HepG2 (cell line): ENCODE results near the gene COPA. TPM values are rescaled to one million over a fixed set of nuclear protein-coding genes. Genes with fewer than 3 reads are reported as not detected.

ENCODE experiments used
- BRD4 ChIP-seq: sonication (generic); formaldehyde crosslinking; IDR thresholded peaks from 2 replicates; pipeline ENCODE4 v1.4.0; 2020; ENCODE audit warnings: missing genetic modification reagents
- CCDC6 ChIP-seq: sonication (generic); formaldehyde crosslinking; IDR thresholded peaks from 2 replicates; pipeline ENCODE4 v1.8.1; 2022; ENCODE audit warnings: mild to moderate bottlenecking, missing genetic modification reagents, moderate library complexity
- E2F2 ChIP-seq: sonication (generic); formaldehyde crosslinking; IDR thresholded peaks from 2 replicates; pipeline ENCODE4 v1.4.0; 2020; ENCODE audit warnings: missing genetic modification reagents, borderline replicate concordance
- HOMEZ ChIP-seq: IDR thresholded peaks from 2 replicates; pipeline ENCODE4 v1.6.1; 2016; ENCODE audit warnings: low read depth
- KLF13 ChIP-seq: sonication (generic); formaldehyde crosslinking; IDR thresholded peaks from 2 replicates; pipeline ENCODE4 v1.4.0; 2020; ENCODE audit warnings: mild to moderate bottlenecking, missing genetic modification reagents
- MIER2 ChIP-seq: IDR thresholded peaks from 2 replicates; pipeline ENCODE4 v1.6.1; 2016; ENCODE audit warnings: missing biosample characterization, missing genetic modification reagents
- MIXL1 ChIP-seq: IDR thresholded peaks from 2 replicates; pipeline ENCODE4 v1.6.1; 2016
- NR2C2 ChIP-seq: sonication (generic); formaldehyde crosslinking; IDR thresholded peaks from 2 replicates; pipeline ENCODE4 v1.4.0; 2020; ENCODE audit warnings: missing genetic modification reagents, mild to moderate bottlenecking, moderate library complexity, borderline replicate concordance
- SP2 ChIP-seq: sonication (generic); formaldehyde crosslinking; IDR thresholded peaks from 2 replicates; pipeline ENCODE4 v1.5.1; 2020; ENCODE audit warnings: mild to moderate bottlenecking, missing genetic modification reagents
- STAT6 ChIP-seq: sonication (generic); formaldehyde crosslinking; IDR thresholded peaks from 2 replicates; pipeline ENCODE4 v1.4.0; 2020; ENCODE audit warnings: missing genetic modification reagents, mild to moderate bottlenecking, borderline replicate concordance
- TBX3 ChIP-seq: fragments of 450-650 bp; IDR thresholded peaks from 2 replicates; pipeline ENCODE4 v1.6.1; 2017; ENCODE audit warnings: antibody characterized with exemption, mild to moderate bottlenecking, inconsistent platforms, borderline replicate concordance
- TEAD3 ChIP-seq: optimal IDR thresholded peaks from 2 replicates; pipeline ENCODE3; 2016; ENCODE audit warnings: borderline replicate concordance
- TEF ChIP-seq: sonication (generic); formaldehyde crosslinking; IDR thresholded peaks from 2 replicates; pipeline ENCODE4 v1.5.0; 2020; ENCODE audit warnings: missing genetic modification reagents
- ZBTB3 ChIP-seq: sonication (generic); formaldehyde crosslinking; IDR thresholded peaks from 2 replicates; pipeline ENCODE4 v1.4.0; 2020; ENCODE audit warnings: low read depth, mild to moderate bottlenecking, moderate library complexity, missing genetic modification reagents, borderline replicate concordance
- ZNF564 ChIP-seq: sonication (generic); formaldehyde crosslinking; IDR thresholded peaks from 2 replicates; pipeline ENCODE4 v1.8.1; 2023; ENCODE audit warnings: mild to moderate bottlenecking, missing genetic modification reagents
- ZNF639 ChIP-seq: conservative IDR thresholded peaks from 2 replicates; pipeline ENCODE4 v1.6.1; 2018; ENCODE audit warnings: missing genetic modification reagents
- ZNF800 ChIP-seq: sonication (generic); formaldehyde crosslinking; IDR thresholded peaks from 2 replicates; pipeline ENCODE4 v1.4.0; 2020; ENCODE audit warnings: missing genetic modification reagents
- ZNF850 ChIP-seq: sonication (generic); formaldehyde crosslinking; conservative IDR thresholded peaks from 2 replicates; pipeline ENCODE4 v1.9.0; 2021; ENCODE audit warnings: mild to moderate bottlenecking, missing genetic modification reagents
- polyA plus RNA-seq, 8 experiments: library from polyadenylated mRNA; depleted of rRNA in 3 of 8; stranded (reverse) in 7 of 8; unstranded in 1 of 8; fragments of >200 nt; fragmentation: Illumina TruSeq in 4 of 8; extraction: Trizol in 4 of 8; gene quantifications; 2 replicates each; pipeline versions ENCODE4 v1.2.1 to v1.2.3, GENCODE V29; 2011 to 2016; ENCODE audit warnings: low read depth in 4 of 8, missing spikeins in 1 of 8, mixed read lengths in 1 of 8; ENCODE audit not compliant: insufficient read depth in 1 of 8
- total RNA-seq, 5 experiments: library from RNA; depleted of rRNA; stranded (reverse); fragments of >200 nt; fragmentation: Illumina TruSeq; extraction: Trizol; gene quantifications; 2 replicates each; pipeline ENCODE4 v1.2.3, GENCODE V29; 2016; ENCODE audit warnings: low read depth in 1 of 5

The COPA gene
- total and polyA plus RNA-seq, 2 of the 13 experiments (the other 11 are each of a cell fraction or from before 2014, with no cell fraction given), result 160 to 197 TPM

- TF ChIP-seq ZNF800 (CRISPR knock-in tag), result no peak
- 0 out of 2 replicates have a peak, but pooled peaks have one; percentile 36 for TF ChIP-seq STAT6 (CRISPR knock-in tag)
- TF ChIP-seq CCDC6 (CRISPR knock-in tag), result peak; percentile 79; the same call in 1 of the 2 replicates
- peak; percentile 57 for TF ChIP-seq TEAD3 (CRISPR knock-in tag)
- no peak for TF ChIP-seq TBX3
- 0 out of 2 replicates have a peak, but pooled peaks have one; percentile 73 for TF ChIP-seq KLF13 (CRISPR knock-in tag)
- TF ChIP-seq SP2 (CRISPR knock-in tag), result no peak; the same call in 1 of the 2 replicates
- TF ChIP-seq NR2C2 (CRISPR knock-in tag), result peak; percentile 69
- no peak for TF ChIP-seq E2F2
- peak; percentile 59; the same call in 1 of the 2 replicates for TF ChIP-seq HOMEZ (CRISPR knock-in tag)
- 0 out of 2 replicates have a peak, but pooled peaks have one; percentile 58 for TF ChIP-seq MIXL1 (CRISPR knock-in tag)
- TF ChIP-seq MIER2 (CRISPR knock-in tag), result 0 out of 2 replicates have a peak, but pooled peaks have one; percentile 28
- TF ChIP-seq BRD4 (CRISPR knock-in tag), result peak; percentile 99
- TF ChIP-seq ZNF564 (CRISPR knock-in tag), result no peak
- no peak for TF ChIP-seq ZNF850 (CRISPR knock-in tag)
- no peak for TF ChIP-seq TEF
- 0 out of 2 replicates have a peak, but pooled peaks have one; percentile 40 for TF ChIP-seq ZNF639 (CRISPR knock-in tag)
- no peak for TF ChIP-seq ZBTB3 (CRISPR knock-in tag)
These were observed 80.9 kb downstream of the COPA start, which contains the start of gene DCAF8 (continued) for GRCh38 chr1:160261893-160262794.
